Loucy (cell line): ENCODE measurements around the gene TSPYL6.

ENCODE experiments used
- EZH2phosphoT487 ChIP-seq: fragments of 200-600 bp; IDR thresholded peaks from 2 replicates; pipeline ENCODE4 v1.6.1; 2018; ENCODE audit warnings: antibody characterized with exemption, mild to moderate bottlenecking, moderate library complexity, borderline replicate concordance
- TF ChIP-seq, protein P1 (sequence below): fragments of 200-600 bp; sonication (generic); conservative IDR thresholded peaks from 2 replicates; pipeline ENCODE4 v1.5.1; 2014; ENCODE audit warnings: mild to moderate bottlenecking, antibody characterized with exemption, low read length

DNA sequence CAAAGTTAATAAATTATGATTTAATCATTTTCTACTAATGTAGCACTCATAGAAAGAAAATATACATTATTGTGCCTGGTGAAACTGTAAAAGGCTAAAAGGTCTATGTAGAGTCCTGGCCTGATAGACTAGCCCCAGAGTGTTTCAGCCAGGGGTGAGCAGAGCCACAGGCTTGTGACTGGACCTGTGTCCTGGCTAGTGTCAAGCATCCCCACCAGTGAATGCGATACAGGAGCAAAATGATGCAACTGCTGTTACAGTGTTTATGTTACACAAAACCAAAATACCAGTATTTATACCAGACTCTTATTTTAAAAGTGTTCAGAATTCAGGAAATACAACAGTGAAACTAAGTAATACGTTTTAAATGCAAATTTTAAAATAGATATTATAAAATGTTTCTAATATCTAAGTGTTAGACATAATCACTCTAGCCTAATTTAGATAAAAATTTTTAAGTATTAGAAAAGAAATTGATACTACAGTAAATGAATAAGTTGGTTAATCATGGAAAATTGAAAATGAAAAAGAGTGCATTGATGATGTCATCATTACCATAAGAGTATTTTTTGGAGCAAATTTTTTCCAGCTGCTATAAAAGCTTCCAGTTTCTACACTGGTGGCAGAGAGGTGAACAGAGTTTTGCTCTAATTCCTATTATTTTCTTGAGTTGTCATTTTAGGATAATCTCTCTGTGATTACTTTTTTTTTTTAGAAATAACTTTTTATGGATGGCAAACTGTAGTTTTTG, 6.2 kb upstream of the TSPYL6 start:
- TF ChIP-seq, protein P1, sequence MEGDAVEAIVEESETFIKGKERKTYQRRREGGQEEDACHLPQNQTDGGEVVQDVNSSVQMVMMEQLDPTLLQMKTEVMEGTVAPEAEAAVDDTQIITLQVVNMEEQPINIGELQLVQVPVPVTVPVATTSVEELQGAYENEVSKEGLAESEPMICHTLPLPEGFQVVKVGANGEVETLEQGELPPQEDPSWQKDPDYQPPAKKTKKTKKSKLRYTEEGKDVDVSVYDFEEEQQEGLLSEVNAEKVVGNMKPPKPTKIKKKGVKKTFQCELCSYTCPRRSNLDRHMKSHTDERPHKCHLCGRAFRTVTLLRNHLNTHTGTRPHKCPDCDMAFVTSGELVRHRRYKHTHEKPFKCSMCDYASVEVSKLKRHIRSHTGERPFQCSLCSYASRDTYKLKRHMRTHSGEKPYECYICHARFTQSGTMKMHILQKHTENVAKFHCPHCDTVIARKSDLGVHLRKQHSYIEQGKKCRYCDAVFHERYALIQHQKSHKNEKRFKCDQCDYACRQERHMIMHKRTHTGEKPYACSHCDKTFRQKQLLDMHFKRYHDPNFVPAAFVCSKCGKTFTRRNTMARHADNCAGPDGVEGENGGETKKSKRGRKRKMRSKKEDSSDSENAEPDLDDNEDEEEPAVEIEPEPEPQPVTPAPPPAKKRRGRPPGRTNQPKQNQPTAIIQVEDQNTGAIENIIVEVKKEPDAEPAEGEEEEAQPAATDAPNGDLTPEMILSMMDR: no peak
- no peak for TF ChIP-seq EZH2phosphoT487
